IMR-90 (cell line): ENCODE data around the gene HNRNPUL1. TPM values are rescaled to one million over a fixed set of nuclear protein-coding genes. Genes with fewer than 3 reads are reported as not detected.

Experiments used
- microRNA-seq, 2 experiments: library from miRNA; stranded (forward) in 1 of 2; unstranded in 1 of 2; fragments of 10-50 nt in 1 of 2; fragments of <30 nt in 1 of 2; gene quantifications in 1 of 2; microRNA quantifications in 1 of 2; one replicate each; pipeline versions ENCODE3 to v1.1.0; 2013 to 2020; ENCODE audit not compliant: insufficient read depth in 1 of 2, insufficient read length in 1 of 2, unreplicated experiment in 1 of 2
- polyA plus RNA-seq, 3 experiments: library from polyadenylated mRNA; depleted of rRNA; stranded (reverse); fragments of >200 nt; gene quantifications; 2 replicates each; pipeline ENCODE4 v1.2.3, GENCODE V29; 2012; ENCODE audit warnings: low replicate concordance in 1 of 3
- small RNA-seq, 5 experiments: library from RNA; depleted of rRNA; stranded (forward); fragments of <200 nt; gene quantifications; one replicate each; pipeline ENCODE3, GENCODE V24; 2012
- total RNA-seq: library from RNA; depleted of rRNA; stranded (reverse); fragments of >200 nt; gene quantifications from 2 replicates; pipeline ENCODE4 v1.2.3, GENCODE V29; 2012; rRNA removed

HNRNPUL1 gene
- total and polyA plus RNA-seq, 2 of the 4 experiments (the other 2 are of a cell fraction), result 50.7 to 67.3 TPM

Small RNAs within 50 kb of the gene (microRNA-seq; reads per million reads assigned to microRNA genes)
- not detected for gene RN7SL34P (ENCODE audit: insufficient read depth, insufficient read length)

Small RNAs within 50 kb of the gene (small RNA-seq; reads per million reads assigned to genes)
- 0 to 0.25 (median 0.08) reads per million in 5 experiments for gene RN7SL34P

Other genes starting within 250 kb of the HNRNPUL1 start
- gene CYP2A13, start 175.9 kb upstream of the HNRNPUL1 start, total RNA-seq, result not detected in 2 replicates
- gene CYP2A13, start 175.9 kb upstream of the HNRNPUL1 start, polyA plus RNA-seq (2012; rRNA removed), result not detected in 2 replicates
- not detected in 2 replicates for gene CYP2F1, start 149.9 kb upstream of the HNRNPUL1 start, total RNA-seq
- gene CYP2F1, start 149.9 kb upstream of the HNRNPUL1 start, polyA plus RNA-seq (2012; rRNA removed), result not detected in 2 replicates
- gene CYP2S1, start 71.2 kb upstream of the HNRNPUL1 start, total RNA-seq, result 0.54 and 0.83 TPM in 2 replicates
- 0.98 and 2.1 TPM in 2 replicates for gene CYP2S1, start 71.2 kb upstream of the HNRNPUL1 start, polyA plus RNA-seq (2012; rRNA removed)
- 444 and 466 TPM in 2 replicates for gene AXL, start 45.1 kb upstream of the HNRNPUL1 start, total RNA-seq
- gene AXL, start 45.1 kb upstream of the HNRNPUL1 start, polyA plus RNA-seq (2012; rRNA removed), result 212 and 235 TPM in 2 replicates
- gene CCDC97, start 45.8 kb downstream of the HNRNPUL1 start, total RNA-seq, result 4.1 and 5.8 TPM in 2 replicates
- gene CCDC97, start 45.8 kb downstream of the HNRNPUL1 start, polyA plus RNA-seq (2012; rRNA removed), result 11.0 and 11.9 TPM in 2 replicates
- 3.2 and 3.9 TPM in 2 replicates for gene TGFB1, start 89.5 kb downstream of the HNRNPUL1 start, total RNA-seq
- gene TGFB1, start 89.5 kb downstream of the HNRNPUL1 start, polyA plus RNA-seq (2012; rRNA removed), result 26.7 and 27.8 TPM in 2 replicates
- gene B9D2, start 99.8 kb downstream of the HNRNPUL1 start, total RNA-seq, result 4.7 and 6.1 TPM in 2 replicates
- 9.7 and 11.5 TPM in 2 replicates for gene B9D2, start 99.8 kb downstream of the HNRNPUL1 start, polyA plus RNA-seq (2012; rRNA removed)
- 1.4 and 1.9 TPM in 2 replicates for gene TMEM91, start 112.2 kb downstream of the HNRNPUL1 start, total RNA-seq
- 4.8 and 5.5 TPM in 2 replicates for gene TMEM91, start 112.2 kb downstream of the HNRNPUL1 start, polyA plus RNA-seq (2012; rRNA removed)
- gene EXOSC5, start 133.0 kb downstream of the HNRNPUL1 start, total RNA-seq, result 11.4 and 19.0 TPM in 2 replicates
- gene EXOSC5, start 133.0 kb downstream of the HNRNPUL1 start, polyA plus RNA-seq (2012; rRNA removed), result 25.2 and 34.0 TPM in 2 replicates
- gene BCKDHA, start 133.4 kb downstream of the HNRNPUL1 start, total RNA-seq, result 6.4 and 7.7 TPM in 2 replicates
- gene BCKDHA, start 133.4 kb downstream of the HNRNPUL1 start, polyA plus RNA-seq (2012; rRNA removed), result 7.6 and 9.6 TPM in 2 replicates
- gene B3GNT8, start 163.0 kb downstream of the HNRNPUL1 start, total RNA-seq, result under 0.01 and 0.36 TPM in 2 replicates
- 0.30 and 0.36 TPM in 2 replicates for gene B3GNT8, start 163.0 kb downstream of the HNRNPUL1 start, polyA plus RNA-seq (2012; rRNA removed)
- 50.8 and 52.5 TPM in 2 replicates for gene DMAC2, start 175.5 kb downstream of the HNRNPUL1 start, total RNA-seq
- 72.2 and 78.5 TPM in 2 replicates for gene DMAC2, start 175.5 kb downstream of the HNRNPUL1 start, polyA plus RNA-seq (2012; rRNA removed)
- gene ERICH4, start 178.8 kb downstream of the HNRNPUL1 start, total RNA-seq, result not detected in 2 replicates
- not detected in 2 replicates for gene ERICH4, start 178.8 kb downstream of the HNRNPUL1 start, polyA plus RNA-seq (2012; rRNA removed)